CD4-positive, alpha-beta T cell treated with Interleukin-4 for 1 hour (primary cell): ENCODE measurements around the gene CPTP.

Experiments
- DNase-seq, 2 donors: peaks; one replicate each; pipeline ENCODE4 v3.0.0-alpha.2; 2020 to 2022

CPTP gene

GRCh38 chr1:1292851-1293250 is 31.8 kb upstream of the CPTP start:
- DNase-seq = no peak

- DNase-seq = no peak
Observed at GRCh38 chr1:1293263-1294249, 31.0 kb upstream of the CPTP start.

GRCh38 chr1:1294250-1294890 is 30.2 kb upstream of the CPTP start:
- DNase-seq = no peak

- DNase-seq = no peak
Observed at GRCh38 chr1:1295154-1295923, 29.3 kb upstream of the CPTP start.

- DNase-seq = no peak
Observed at GRCh38 chr1:1296070-1297061, 28.2 kb upstream of the CPTP start.

- DNase-seq = no peak
Observed at GRCh38 chr1:1297802-1298424, 26.7 kb upstream of the CPTP start.

GRCh38 chr1:1298861-1299685 is 25.5 kb upstream of the CPTP start:
- no peak for DNase-seq

GRCh38 chr1:1299686-1300351 is 24.8 kb upstream of the CPTP start:
- DNase-seq = peak in 1 of 2 donors; percentile 31

GRCh38 chr1:1300352-1300739 is 24.3 kb upstream of the CPTP start:
- DNase-seq = no peak

GRCh38 chr1:1302006-1302430 is 22.6 kb upstream of the CPTP start:
- no peak for DNase-seq

- no peak for DNase-seq
Observed at GRCh38 chr1:1302951-1303509, 21.6 kb upstream of the CPTP start.

- DNase-seq = no peak
Observed at GRCh38 chr1:1303736-1304135, 20.9 kb upstream of the CPTP start.

- no peak for DNase-seq
Observed at GRCh38 chr1:1304331-1305299, 20.0 kb upstream of the CPTP start.

- DNase-seq = peak; percentile 69
Observed at GRCh38 chr1:1305300-1306069, 19.1 kb upstream of the CPTP start.

- DNase-seq = no peak
Observed at GRCh38 chr1:1306070-1306660, 18.4 kb upstream of the CPTP start.

GRCh38 chr1:1306661-1307260 is 17.8 kb upstream of the CPTP start:
- DNase-seq = no peak
